HEK293 (cell line): ENCODE measurements around the gene SIGLEC12.

Experiments
- CTCF ChIA-PET: fragments of 350-600 bp; formaldehyde crosslinking; extraction: SDS; loops from one replicate; lab custom pipeline; 2021; ENCODE audit warnings: antibody characterized with exemption; lab: Yijun Ruan, JAX
- POLR2A ChIA-PET: fragments of 300-600 bp; formaldehyde crosslinking; extraction: SDS; loops from one replicate; lab custom pipeline; 2020; ENCODE audit warnings: antibody characterized with exemption, inconsistent platforms; lab: Yijun Ruan, JAX
- H3K27ac ChIP-seq: fragments of 200-500 bp; sonication (Bioruptor generic); 2 replicates; pipeline ENCODE4 v1.5.1; 2014; ENCODE audit warnings: low read depth, low read length, control low read depth, inconsistent platforms; ENCODE audit errors: extremely low read depth
- H3K36me3 ChIP-seq, 2 experiments: fragments of 200-500 bp in 1 of 2; sonication (Bioruptor generic) in 1 of 2; 1 replicate in 1 of 2; 2 replicates in 1 of 2; pipeline ENCODE4 v1.5.1; 2014 to 2017; ENCODE audit warnings: inconsistent platforms in 2 of 2, low read length in 2 of 2; ENCODE audit not compliant: control insufficient read depth in 2 of 2, insufficient read depth in 1 of 2
- H3K4me1 ChIP-seq: fragments of 200-500 bp; sonication (Bioruptor generic); 2 replicates; pipeline ENCODE4 v1.5.1; 2014; ENCODE audit warnings: mild to moderate bottlenecking, low read length, inconsistent platforms; ENCODE audit not compliant: control insufficient read depth, insufficient read depth
- H3K4me3 ChIP-seq: 2 replicates; pipeline ENCODE4 v1.5.1; 2011; ENCODE audit warnings: low read depth, mild to moderate bottlenecking, control low read depth, low read length, moderate library complexity
- H3K9me3 ChIP-seq: fragments of 200-500 bp; sonication (Bioruptor generic); 2 replicates; pipeline ENCODE4 v1.5.1; 2014; ENCODE audit warnings: low read depth, low read length, inconsistent platforms; ENCODE audit not compliant: control insufficient read depth, insufficient read depth
- HIC1 ChIP-seq: fragments of 450-650 bp; formaldehyde crosslinking; IDR thresholded peaks from 2 replicates; pipeline ENCODE4 v1.5.1; 2016; ENCODE audit warnings: missing biosample characterization, missing genetic modification characterization
- IKZF3 ChIP-seq: fragments of 450-650 bp; IDR thresholded peaks from 2 replicates; pipeline ENCODE4 v1.5.0; 2018; ENCODE audit warnings: missing biosample characterization, mild to moderate bottlenecking, missing genetic modification characterization, moderate library complexity
- OSR2 ChIP-seq: fragments of 450-650 bp; formaldehyde crosslinking; IDR thresholded peaks from 2 replicates; pipeline ENCODE4 v1.5.1; 2016; ENCODE audit warnings: missing biosample characterization, missing genetic modification characterization
- ZBTB10 ChIP-seq: fragments of 450-650 bp; formaldehyde crosslinking; IDR thresholded peaks from 2 replicates; pipeline ENCODE4 v1.5.1; 2016; ENCODE audit warnings: missing biosample characterization, missing genetic modification characterization
- ZBTB7A ChIP-seq: fragments of 450-650 bp; formaldehyde crosslinking; IDR thresholded peaks from 2 replicates; pipeline ENCODE4 v1.5.1; 2016; ENCODE audit warnings: low read depth, missing biosample characterization, missing genetic modification characterization
- ZNF221 ChIP-seq: fragments of 450-650 bp; formaldehyde crosslinking; IDR thresholded peaks from 2 replicates; pipeline ENCODE4 v1.5.1; 2017; ENCODE audit warnings: missing biosample characterization, missing genetic modification characterization, borderline replicate concordance
- ZNF223 ChIP-seq: fragments of 450-650 bp; formaldehyde crosslinking; IDR thresholded peaks from 2 replicates; pipeline ENCODE4 v1.5.1; 2016; ENCODE audit warnings: missing biosample characterization, missing genetic modification characterization
- ZNF354C ChIP-seq: fragments of 450-650 bp; formaldehyde crosslinking; IDR thresholded peaks from 2 replicates; pipeline ENCODE4 v1.5.1; 2016; ENCODE audit warnings: missing biosample characterization, missing genetic modification characterization, low read depth, borderline replicate concordance
- ZNF394 ChIP-seq: fragments of 450-650 bp; formaldehyde crosslinking; IDR thresholded peaks from 2 replicates; pipeline ENCODE4 v1.5.1; 2016; ENCODE audit warnings: missing biosample characterization, missing genetic modification characterization, mild to moderate bottlenecking, moderate library complexity, borderline replicate concordance
- ZNF514 ChIP-seq: fragments of 450-650 bp; formaldehyde crosslinking; IDR thresholded peaks from 2 replicates; pipeline ENCODE4 v1.5.1; 2016; ENCODE audit warnings: missing biosample characterization, missing genetic modification characterization
- ZNF544 ChIP-seq: fragments of 450-650 bp; formaldehyde crosslinking; IDR thresholded peaks from 2 replicates; pipeline ENCODE4 v1.5.0; 2017; ENCODE audit warnings: missing biosample characterization, missing genetic modification characterization
- ZNF596 ChIP-seq: fragments of 450-650 bp; IDR thresholded peaks from 2 replicates; pipeline ENCODE4 v1.5.0; 2018; ENCODE audit warnings: missing biosample characterization, mild to moderate bottlenecking, missing genetic modification characterization, moderate library complexity
- ZNF629 ChIP-seq: fragments of 450-650 bp; formaldehyde crosslinking; IDR thresholded peaks from 2 replicates; pipeline ENCODE4 v1.5.1; 2017; ENCODE audit warnings: missing biosample characterization, missing genetic modification characterization
- ZNF639 ChIP-seq: fragments of 450-650 bp; formaldehyde crosslinking; IDR thresholded peaks from 2 replicates; pipeline ENCODE4 v1.5.1; 2016; ENCODE audit warnings: missing biosample characterization, missing genetic modification characterization
- ZNF768 ChIP-seq: fragments of 450-650 bp; formaldehyde crosslinking; IDR thresholded peaks from 2 replicates; pipeline ENCODE4 v1.5.1; 2018; ENCODE audit warnings: missing biosample characterization, mild to moderate bottlenecking, missing genetic modification characterization
- ZSCAN30 ChIP-seq: fragments of 450-650 bp; IDR thresholded peaks from 2 replicates; pipeline ENCODE4 v1.5.1; 2018; ENCODE audit warnings: missing biosample characterization, mild to moderate bottlenecking, missing genetic modification characterization, moderate library complexity
- TF ChIP-seq, protein P1 (sequence below): fragments of 450-650 bp; IDR thresholded peaks from 2 replicates; pipeline ENCODE4 v1.5.1; 2018; ENCODE audit warnings: missing biosample characterization, missing genetic modification characterization
- TF ChIP-seq, protein P2 (sequence below): fragments of 450-650 bp; formaldehyde crosslinking; IDR thresholded peaks from 2 replicates; pipeline ENCODE4 v1.5.1; 2016; ENCODE audit warnings: missing biosample characterization, missing genetic modification characterization, low read depth
- TF ChIP-seq, protein P3 (sequence below): fragments of 450-650 bp; formaldehyde crosslinking; IDR thresholded peaks from 2 replicates; pipeline ENCODE4 v1.5.1; 2016; ENCODE audit warnings: missing biosample characterization, missing genetic modification characterization

SIGLEC12 gene

GRCh38 chr19:51507192-51507591 lies 5.6 kb upstream of the SIGLEC12 start (continued):
- TF ChIP-seq ZSCAN30, result no peak
- TF ChIP-seq IKZF3 (tag by site-specific recombination), result no peak
- TF ChIP-seq, protein P1, sequence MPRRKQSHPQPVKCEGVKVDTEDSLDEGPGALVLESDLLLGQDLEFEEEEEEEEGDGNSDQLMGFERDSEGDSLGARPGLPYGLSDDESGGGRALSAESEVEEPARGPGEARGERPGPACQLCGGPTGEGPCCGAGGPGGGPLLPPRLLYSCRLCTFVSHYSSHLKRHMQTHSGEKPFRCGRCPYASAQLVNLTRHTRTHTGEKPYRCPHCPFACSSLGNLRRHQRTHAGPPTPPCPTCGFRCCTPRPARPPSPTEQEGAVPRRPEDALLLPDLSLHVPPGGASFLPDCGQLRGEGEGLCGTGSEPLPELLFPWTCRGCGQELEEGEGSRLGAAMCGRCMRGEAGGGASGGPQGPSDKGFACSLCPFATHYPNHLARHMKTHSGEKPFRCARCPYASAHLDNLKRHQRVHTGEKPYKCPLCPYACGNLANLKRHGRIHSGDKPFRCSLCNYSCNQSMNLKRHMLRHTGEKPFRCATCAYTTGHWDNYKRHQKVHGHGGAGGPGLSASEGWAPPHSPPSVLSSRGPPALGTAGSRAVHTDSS (tag by site-specific recombination), result no peak
- no peak for TF ChIP-seq ZNF223
- no peak for TF ChIP-seq ZBTB10

- TF ChIP-seq ZNF544 (no peak), ZNF768 (tag by site-specific recombination) (no peak), ZNF514 (tag by site-specific recombination) (no peak), ZNF221 (tag by site-specific recombination) (no peak), ZNF354C (no peak), HIC1 (tag by site-specific recombination) (no peak), ZSCAN30 (no peak), ZNF639 (tag by site-specific recombination) (no peak), ZNF629 (tag by site-specific recombination) (no peak)
- Histone ChIP-seq H3K27ac (no peak overlapping the region), H3K9me3 (no peaks in the 10 kb centered on the region), H3K4me1 (no peaks in the 10 kb centered on the region), H3K4me3 (no peak overlapping the region), H3K36me3 (no peaks in the 10 kb centered on the region)
- ChIA-PET POLR2A (no interaction called here), CTCF (interaction anchor here (0.9 to 5.7 kb wide), 2 partner anchors 9 to 33 kb away, joined by 3 to 48 read pairs; no protein-coding TSS in a partner anchor)
Observed at GRCh38 chr19:51505904-51506303, 4.3 kb upstream of the SIGLEC12 start.

DNA sequence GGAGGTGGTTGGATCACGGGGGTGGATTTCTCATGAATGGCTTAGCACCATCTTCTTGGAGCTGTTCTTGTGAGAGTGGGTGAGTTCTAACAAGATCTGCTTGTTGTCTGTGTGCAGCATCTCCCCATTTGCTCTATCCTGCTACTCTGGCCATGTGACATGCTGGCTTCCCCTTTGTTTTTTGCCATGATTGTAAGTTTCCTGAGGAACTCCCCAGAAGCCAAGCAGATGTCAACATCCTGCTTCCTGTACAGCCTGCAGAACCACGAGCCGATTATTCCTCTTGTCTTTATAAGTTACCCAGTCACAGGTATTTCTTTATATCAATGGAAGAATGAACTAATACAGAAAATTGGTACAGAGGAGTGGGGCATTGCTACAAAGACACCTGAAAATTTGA lies 2.3 kb upstream of the SIGLEC12 start:
- no peaks in the 10 kb centered on the region for H3K4me1 ChIP-seq
- no peak overlapping the region for H3K4me3 ChIP-seq
- ChIA-PET CTCF (interaction anchor here (0.6 to 5.7 kb wide), 3 partner anchors 11 to 274 kb away, joined by 3 to 48 read pairs (median 3); no protein-coding TSS in a partner anchor), POLR2A (no interaction called here)
- no peak overlapping the region for H3K27ac ChIP-seq
- H3K36me3 ChIP-seq, result no peaks in the 10 kb centered on the region
- no peaks in the 10 kb centered on the region for H3K9me3 ChIP-seq
- TF ChIP-seq ZNF629 (tag by site-specific recombination) (no peak), ZNF394 (tag by site-specific recombination) (no peak), ZBTB7A (tag by site-specific recombination) (no peak), OSR2 (tag by site-specific recombination) (no peak), ZNF596 (no peak)
- TF ChIP-seq, protein P2, sequence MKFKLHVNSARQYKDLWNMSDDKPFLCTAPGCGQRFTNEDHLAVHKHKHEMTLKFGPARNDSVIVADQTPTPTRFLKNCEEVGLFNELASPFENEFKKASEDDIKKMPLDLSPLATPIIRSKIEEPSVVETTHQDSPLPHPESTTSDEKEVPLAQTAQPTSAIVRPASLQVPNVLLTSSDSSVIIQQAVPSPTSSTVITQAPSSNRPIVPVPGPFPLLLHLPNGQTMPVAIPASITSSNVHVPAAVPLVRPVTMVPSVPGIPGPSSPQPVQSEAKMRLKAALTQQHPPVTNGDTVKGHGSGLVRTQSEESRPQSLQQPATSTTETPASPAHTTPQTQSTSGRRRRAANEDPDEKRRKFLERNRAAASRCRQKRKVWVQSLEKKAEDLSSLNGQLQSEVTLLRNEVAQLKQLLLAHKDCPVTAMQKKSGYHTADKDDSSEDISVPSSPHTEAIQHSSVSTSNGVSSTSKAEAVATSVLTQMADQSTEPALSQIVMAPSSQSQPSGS (tag by site-specific recombination), result no peak
- TF ChIP-seq, protein P3, sequence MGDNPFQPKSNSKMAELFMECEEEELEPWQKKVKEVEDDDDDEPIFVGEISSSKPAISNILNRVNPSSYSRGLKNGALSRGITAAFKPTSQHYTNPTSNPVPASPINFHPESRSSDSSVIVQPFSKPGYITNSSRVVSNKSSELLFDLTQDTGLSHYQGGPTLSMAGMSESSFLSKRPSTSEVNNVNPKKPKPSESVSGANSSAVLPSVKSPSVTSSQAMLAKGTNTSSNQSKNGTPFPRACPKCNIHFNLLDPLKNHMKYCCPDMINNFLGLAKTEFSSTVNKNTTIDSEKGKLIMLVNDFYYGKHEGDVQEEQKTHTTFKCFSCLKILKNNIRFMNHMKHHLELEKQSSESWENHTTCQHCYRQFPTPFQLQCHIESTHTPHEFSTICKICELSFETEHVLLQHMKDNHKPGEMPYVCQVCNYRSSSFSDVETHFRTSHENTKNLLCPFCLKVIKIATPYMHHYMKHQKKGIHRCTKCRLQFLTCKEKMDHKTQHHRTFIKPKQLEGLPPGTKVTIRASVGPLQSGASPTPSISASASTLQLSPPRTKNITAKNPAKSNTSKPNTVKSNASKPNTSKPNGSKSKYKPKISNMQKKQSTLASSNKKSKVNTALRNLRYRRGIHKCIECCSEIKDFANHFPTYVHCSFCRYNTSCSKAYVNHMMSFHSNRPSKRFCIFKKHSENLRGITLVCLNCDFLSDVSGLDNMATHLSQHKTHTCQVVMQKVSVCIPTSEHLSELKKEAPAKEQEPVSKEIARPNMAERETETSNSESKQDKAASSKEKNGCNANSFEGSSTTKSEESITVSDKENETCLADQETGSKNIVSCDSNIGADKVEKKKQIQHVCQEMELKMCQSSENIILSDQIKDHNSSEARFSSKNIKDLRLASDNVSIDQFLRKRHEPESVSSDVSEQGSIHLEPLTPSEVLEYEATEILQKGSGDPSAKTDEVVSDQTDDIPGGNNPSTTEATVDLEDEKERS (tag by site-specific recombination), result no peak
